ENCODE results near the gene ARHGAP6. TPM values are rescaled to one million over a fixed set of nuclear protein-coding genes. Genes with fewer than 3 reads are reported as not detected.

The ARHGAP6 gene
- total and polyA plus RNA-seq, 2 of the 13 experiments (the other 11 are each of a cell fraction or from before 2014, with no cell fraction given), result 0.11 TPM; not detected in 1

DNA sequence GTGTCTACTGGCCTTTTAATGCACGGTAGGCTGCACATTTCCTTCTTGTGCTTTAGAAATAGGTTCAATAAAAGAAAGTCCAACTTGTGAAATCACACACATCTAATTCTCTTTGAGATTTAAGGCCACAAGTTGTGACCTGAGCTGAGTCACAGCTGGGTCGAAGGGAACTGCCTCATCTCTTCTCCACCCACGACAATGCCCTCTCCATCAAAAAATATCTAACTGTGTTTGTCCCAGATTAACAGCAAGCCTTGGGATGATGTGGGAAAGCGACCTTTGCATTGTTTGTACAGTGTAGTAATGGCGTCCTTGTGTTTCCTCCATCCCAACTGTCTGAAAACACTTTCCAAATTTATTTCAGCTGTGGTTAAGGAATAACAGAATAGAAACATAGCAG, 203.6 kb downstream of the ARHGAP6 start:
- Histone ChIP-seq H3K9me3 (ENCODE audit: low read length) (no peaks in the 10 kb centered on the region), H3K36me3 (replicated peaks in 1 of 2; ENCODE audit: control insufficient read depth in 1 of 2, insufficient read depth in 2 of 2, low read length in 2 of 2) (no peaks in the 10 kb centered on the region), H3K4me2 (ENCODE audit: low read depth, low read length) (no peak overlapping the region), H4K20me1 (ENCODE audit: insufficient read depth, low read length) (no peaks in the 10 kb centered on the region), H3K4me1 (ENCODE audit: insufficient read depth, low read length) (no peaks in the 10 kb centered on the region), H3K4me3 (replicated peaks in 1 of 3; ENCODE audit: insufficient read depth in 1 of 3, low read depth in 2 of 3, low read length in 3 of 3) (no peak overlapping the region), H2AFZ (ENCODE audit: low read length) (no peak overlapping the region), H3K9ac (ENCODE audit: insufficient read depth, low read depth, low read length) (no peak overlapping the region), H3K27ac (ENCODE audit: extremely low read length, insufficient read depth, low read length) (no peak overlapping the region), H3K79me2 (ENCODE audit: insufficient read depth, low read length) (no peaks in the 10 kb centered on the region), H3K27me3 (ENCODE audit: control insufficient read depth in 1 of 2, insufficient read depth in 2 of 2, low read length in 2 of 2) (no peaks in the 10 kb centered on the region)
- POLR2A ChIA-PET, result no interaction called here
- peak; percentile 2 for DNase-seq (ENCODE audit: low spot score)
- ATAC-seq, result no peak; the same call in 2 of the 3 replicates
- BruUV-seq (replicated peaks), result no TSS peak
- TF ChIP-seq AGO1 (IDR thresholded peaks at IDR 0.05; ENCODE audit: low read depth, low read length, poor library complexity, severe bottlenecking), result no peak
- 6% methylated on average over 5 of the region's 5 CpGs for WGBS (ENCODE audit: low lambda C conversion rate)
- intact Hi-C loops (cut with micrococcal nuclease; ENCODE audit: unreplicated experiment), result no loop called here
- CTCF ChIA-PET (ENCODE audit: low intra/inter-chr PET ratio, low total read pairs), result no interaction called here
- in situ Hi-C loops (cut with HindIII; ENCODE audit: extremely low pct_ligation_motif_present, low pct_unique_long_range_greater_than_20kb), result no loop called here
- FAIRE-seq, result no peak

DNA sequence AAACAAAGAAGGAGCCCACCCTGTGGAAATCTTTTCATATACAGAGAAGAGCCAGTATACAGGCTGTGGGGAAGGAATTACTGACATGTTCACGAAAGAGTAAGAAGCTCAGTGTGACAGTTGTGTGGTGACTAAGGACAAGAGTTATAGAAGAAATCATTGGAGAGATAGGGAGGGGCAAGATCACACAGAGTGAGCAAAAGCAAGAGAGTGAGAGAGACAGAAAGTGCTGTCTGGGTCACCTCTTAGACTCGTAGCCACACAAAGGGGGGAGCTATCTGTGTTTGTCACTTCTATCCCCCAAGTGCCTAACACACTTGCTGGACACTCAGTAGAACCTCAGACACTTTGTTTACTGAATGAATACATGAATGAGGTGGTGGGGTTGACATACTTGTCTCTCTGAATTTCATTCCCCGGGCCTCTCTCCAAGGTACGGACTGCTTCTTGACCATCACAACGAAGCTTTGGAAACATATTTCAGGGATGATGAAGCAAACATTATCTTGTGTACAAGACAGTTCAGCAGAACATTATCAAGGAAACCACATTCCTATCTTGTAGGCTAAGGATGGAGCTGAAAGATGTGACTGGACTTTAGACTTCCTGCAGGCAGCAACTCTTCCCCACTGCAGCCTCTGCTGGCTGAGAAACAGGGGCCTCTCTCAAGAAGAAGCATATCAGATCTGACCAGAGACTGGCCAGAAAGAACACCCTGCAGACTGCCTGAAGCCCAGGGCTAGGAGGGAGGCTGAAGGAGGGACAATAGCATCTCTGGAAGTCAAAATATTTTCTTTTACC, 204.3 kb downstream of the ARHGAP6 start:
- BruUV-seq (replicated peaks), result no TSS peak
- H3K36me3 ChIP-seq (replicated peaks in 1 of 2; ENCODE audit: control insufficient read depth in 1 of 2, insufficient read depth in 2 of 2, low read length in 2 of 2), result no peaks in the 10 kb centered on the region
- H4K20me1 ChIP-seq (ENCODE audit: insufficient read depth, low read length), result no peaks in the 10 kb centered on the region
- POLR2A ChIA-PET, result no interaction called here
- in situ Hi-C loops (cut with HindIII; ENCODE audit: extremely low pct_ligation_motif_present, low pct_unique_long_range_greater_than_20kb), result no loop called here
- ATAC-seq (no peak), DNase-seq (ENCODE audit: low spot score) (no peak), FAIRE-seq (no peak)
- intact Hi-C loops (cut with micrococcal nuclease; ENCODE audit: unreplicated experiment), result no loop called here
- H3K9me3 ChIP-seq (ENCODE audit: low read length), result no peaks in the 10 kb centered on the region
- H3K4me2 ChIP-seq (ENCODE audit: low read depth, low read length), result no peak overlapping the region
- no peaks in the 10 kb centered on the region for H3K79me2 ChIP-seq (ENCODE audit: insufficient read depth, low read length)
- TF ChIP-seq MYC (CRISPR knock-in tag; IDR thresholded peaks at IDR 0.05; ENCODE audit: borderline replicate concordance), result no peak
- TF ChIP-seq, protein P1, sequence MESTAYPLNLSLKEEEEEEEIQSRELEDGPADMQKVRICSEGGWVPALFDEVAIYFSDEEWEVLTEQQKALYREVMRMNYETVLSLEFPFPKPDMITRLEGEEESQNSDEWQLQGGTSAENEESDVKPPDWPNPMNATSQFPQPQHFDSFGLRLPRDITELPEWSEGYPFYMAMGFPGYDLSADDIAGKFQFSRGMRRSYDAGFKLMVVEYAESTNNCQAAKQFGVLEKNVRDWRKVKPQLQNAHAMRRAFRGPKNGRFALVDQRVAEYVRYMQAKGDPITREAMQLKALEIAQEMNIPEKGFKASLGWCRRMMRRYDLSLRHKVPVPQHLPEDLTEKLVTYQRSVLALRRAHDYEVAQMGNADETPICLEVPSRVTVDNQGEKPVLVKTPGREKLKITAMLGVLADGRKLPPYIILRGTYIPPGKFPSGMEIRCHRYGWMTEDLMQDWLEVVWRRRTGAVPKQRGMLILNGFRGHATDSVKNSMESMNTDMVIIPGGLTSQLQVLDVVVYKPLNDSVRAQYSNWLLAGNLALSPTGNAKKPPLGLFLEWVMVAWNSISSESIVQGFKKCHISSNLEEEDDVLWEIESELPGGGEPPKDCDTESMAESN (CRISPR knock-in tag; conservative IDR thresholded peaks at IDR 0.05), result no peak
- TF ChIP-seq ZNF558 (CRISPR knock-in tag; IDR thresholded peaks at IDR 0.05; ENCODE audit: borderline replicate concordance), result no peak
- TF ChIP-seq NFE2L2 (IDR thresholded peaks at IDR 0.05; ENCODE audit: low read length), result no peak
- TF ChIP-seq, protein P2, sequence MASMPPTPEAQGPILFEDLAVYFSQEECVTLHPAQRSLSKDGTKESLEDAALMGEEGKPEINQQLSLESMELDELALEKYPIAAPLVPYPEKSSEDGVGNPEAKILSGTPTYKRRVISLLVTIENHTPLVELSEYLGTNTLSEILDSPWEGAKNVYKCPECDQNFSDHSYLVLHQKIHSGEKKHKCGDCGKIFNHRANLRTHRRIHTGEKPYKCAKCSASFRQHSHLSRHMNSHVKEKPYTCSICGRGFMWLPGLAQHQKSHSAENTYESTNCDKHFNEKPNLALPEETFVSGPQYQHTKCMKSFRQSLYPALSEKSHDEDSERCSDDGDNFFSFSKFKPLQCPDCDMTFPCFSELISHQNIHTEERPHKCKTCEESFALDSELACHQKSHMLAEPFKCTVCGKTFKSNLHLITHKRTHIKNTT (CRISPR knock-in tag; IDR thresholded peaks at IDR 0.05), result no peak
- TF ChIP-seq ZNF781 (CRISPR knock-in tag; IDR thresholded peaks at IDR 0.05; ENCODE audit: borderline replicate concordance, not compliant biosample characterization), result no peak
- no peak for TF ChIP-seq MTF2 (CRISPR knock-in tag; IDR thresholded peaks at IDR 0.05; ENCODE audit: borderline replicate concordance)
- TF ChIP-seq, protein P3, sequence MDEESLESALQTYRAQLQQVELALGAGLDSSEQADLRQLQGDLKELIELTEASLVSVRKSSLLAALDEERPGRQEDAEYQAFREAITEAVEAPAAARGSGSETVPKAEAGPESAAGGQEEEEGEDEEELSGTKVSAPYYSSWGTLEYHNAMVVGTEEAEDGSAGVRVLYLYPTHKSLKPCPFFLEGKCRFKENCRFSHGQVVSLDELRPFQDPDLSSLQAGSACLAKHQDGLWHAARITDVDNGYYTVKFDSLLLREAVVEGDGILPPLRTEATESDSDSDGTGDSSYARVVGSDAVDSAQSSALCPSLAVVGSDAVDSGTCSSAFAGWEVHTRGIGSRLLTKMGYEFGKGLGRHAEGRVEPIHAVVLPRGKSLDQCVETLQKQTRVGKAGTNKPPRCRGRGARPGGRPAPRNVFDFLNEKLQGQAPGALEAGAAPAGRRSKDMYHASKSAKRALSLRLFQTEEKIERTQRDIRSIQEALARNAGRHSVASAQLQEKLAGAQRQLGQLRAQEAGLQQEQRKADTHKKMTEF (CRISPR knock-in tag; IDR thresholded peaks at IDR 0.05), result no peak
- no peak for TF ChIP-seq ZNF234 (CRISPR knock-in tag; conservative IDR thresholded peaks at IDR 0.05)
- no peak for TF ChIP-seq HIVEP1 (CRISPR knock-in tag; IDR thresholded peaks at IDR 0.05)
- TF ChIP-seq ZNF552 (CRISPR knock-in tag; IDR thresholded peaks at IDR 0.05; ENCODE audit: borderline replicate concordance), result no peak
- 17% methylated on average over 3 of the region's 5 CpGs for WGBS (ENCODE audit: low lambda C conversion rate)
- H3K9ac ChIP-seq (ENCODE audit: insufficient read depth, low read depth, low read length), result no peak overlapping the region
- CTCF ChIA-PET (ENCODE audit: low intra/inter-chr PET ratio, low total read pairs), result no interaction called here
- H3K27ac ChIP-seq (ENCODE audit: extremely low read length, insufficient read depth, low read length), result no peak overlapping the region
- H2AFZ ChIP-seq (ENCODE audit: low read length), result no peak overlapping the region
- no peaks in the 10 kb centered on the region for H3K4me1 ChIP-seq (ENCODE audit: insufficient read depth, low read length)
- no peaks in the 10 kb centered on the region for H3K27me3 ChIP-seq (ENCODE audit: control insufficient read depth in 1 of 2, insufficient read depth in 2 of 2, low read length in 2 of 2)
- H3K4me3 ChIP-seq (replicated peaks in 1 of 3; ENCODE audit: insufficient read depth in 1 of 3, low read depth in 2 of 3, low read length in 3 of 3), result no peak overlapping the region

Measured in HepG2 (cell line).